Measurements from ENCODE around the gene MALSU1. TPM values are rescaled to one million over a fixed set of nuclear protein-coding genes. Genes with fewer than 3 reads are reported as not detected.

The MALSU1 gene
- total RNA-seq, 1 donor from 2014 or later, result 27.5 TPM

Other genes with a start within 250 kb of the MALSU1 start
- 93.7 TPM for gene KLHL7, start 193.6 kb upstream of the MALSU1 start, total RNA-seq
- gene NUP42, start 117.3 kb upstream of the MALSU1 start, total RNA-seq, result 63.6 TPM
- gene GPNMB, start 52.6 kb upstream of the MALSU1 start, total RNA-seq, result 5.3 TPM
- gene IGF2BP3, start 171.2 kb downstream of the MALSU1 start, total RNA-seq, result 84.1 TPM
- gene TRA2A, start 232.6 kb downstream of the MALSU1 start, total RNA-seq, result 68.0 TPM